Right atrium auricular region (tissue), 2 donors: Measurements from ENCODE around the gene KPNA4. TPM values are rescaled to one million over a fixed set of nuclear protein-coding genes. Genes with fewer than 3 reads are reported as not detected.

Experiments
- DNase-seq: peaks from one replicate; pipeline ENCODE4 v3.0.0-alpha.2; 2019; ENCODE audit warnings: low spot score
- H3K27ac ChIP-seq, 2 donors: fragments of 200-600 bp; sonication (generic); 1 replicate in 1 of 2; 2 replicates in 1 of 2; pipeline ENCODE4 v1.5.1; 2016 to 2019
- H3K27me3 ChIP-seq, 2 donors: fragments of 200-600 bp; sonication (generic); one replicate each; pipeline versions ENCODE4 v1.5.1 to v1.6.0; 2017 to 2019
- H3K36me3 ChIP-seq: fragments of 200-600 bp; sonication (generic); one replicate; pipeline ENCODE4 v1.5.1; 2016
- H3K4me1 ChIP-seq, 2 donors: fragments of 200-600 bp; sonication (generic); one replicate each; pipeline versions ENCODE4 v1.5.1 to v1.6.0; 2017 to 2019
- H3K4me3 ChIP-seq, 2 donors: fragments of 200-600 bp; sonication (generic); 1 replicate in 1 of 2; 2 replicates in 1 of 2; pipeline ENCODE4 v1.5.1; 2017 to 2019; ENCODE audit warnings: mild to moderate bottlenecking in 1 of 2, moderate library complexity in 1 of 2
- H3K9me3 ChIP-seq, 2 donors: fragments of 200-600 bp; sonication (generic); one replicate each; pipeline ENCODE4 v1.5.1; 2019
- CTCF ChIP-seq, 2 donors: fragments of 200-600 bp; sonication (generic); IDR thresholded peaks; one replicate each; pipeline ENCODE4 v1.5.1; 2019; ENCODE audit warnings: antibody characterized with exemption in 2 of 2
- total RNA-seq, 2 donors: library from RNA; depleted of rRNA; stranded (reverse); fragments of >200 nt; gene quantifications; one replicate each; pipeline ENCODE4 v1.1.0, GENCODE V29; 2016

Gene KPNA4, protein sequence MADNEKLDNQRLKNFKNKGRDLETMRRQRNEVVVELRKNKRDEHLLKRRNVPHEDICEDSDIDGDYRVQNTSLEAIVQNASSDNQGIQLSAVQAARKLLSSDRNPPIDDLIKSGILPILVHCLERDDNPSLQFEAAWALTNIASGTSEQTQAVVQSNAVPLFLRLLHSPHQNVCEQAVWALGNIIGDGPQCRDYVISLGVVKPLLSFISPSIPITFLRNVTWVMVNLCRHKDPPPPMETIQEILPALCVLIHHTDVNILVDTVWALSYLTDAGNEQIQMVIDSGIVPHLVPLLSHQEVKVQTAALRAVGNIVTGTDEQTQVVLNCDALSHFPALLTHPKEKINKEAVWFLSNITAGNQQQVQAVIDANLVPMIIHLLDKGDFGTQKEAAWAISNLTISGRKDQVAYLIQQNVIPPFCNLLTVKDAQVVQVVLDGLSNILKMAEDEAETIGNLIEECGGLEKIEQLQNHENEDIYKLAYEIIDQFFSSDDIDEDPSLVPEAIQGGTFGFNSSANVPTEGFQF
- 10 to 100 TPM; 36.1 to 44.4 TPM for total RNA-seq

GRCh38 chr3:160565442-160566403 is at the start of gene KPNA4:
Gene KPNA4, minus strand, starts transcription at chr3:160565571. Its CDS starts 289 bp downstream, at chr3:160565282.
- Histone ChIP-seq H3K27ac (peak within 1 kb of the TSS; percentile 98 to 99), H3K9me3 (no peaks in the 10 kb centered on the region), H3K27me3 (no peaks in the 10 kb centered on the region), H3K36me3 (no peaks in the 10 kb centered on the region), H3K4me1 (peaks cover 0 to 48% of the 10 kb centered on the region in 2 donors), H3K4me3 (peak within 1 kb of the TSS; percentile 93 to 97)
- DNase-seq, result peak; percentile 98
- TF ChIP-seq CTCF (IDR thresholded peaks at IDR 0.05), result no peak

- Histone ChIP-seq H3K4me3 (no peak overlapping the region), H3K36me3 (no peaks in the 10 kb centered on the region), H3K9me3 (no peaks in the 10 kb centered on the region), H3K27ac (no peak overlapping the region), H3K27me3 (no peaks in the 10 kb centered on the region), H3K4me1 (peaks cover 0 to 9% of the 10 kb centered on the region in 2 donors)
- TF ChIP-seq CTCF (IDR thresholded peaks at IDR 0.05), result no peak
- no peak for DNase-seq
Observed at GRCh38 chr3:160613661-160614060, 48.3 kb upstream of the KPNA4 start.

- DNase-seq, result no peak
- peaks cover 0 to 9% of the 10 kb centered on the region in 2 donors for H3K4me1 ChIP-seq
- H3K27me3 ChIP-seq, result no peaks in the 10 kb centered on the region
- H3K9me3 ChIP-seq, result no peaks in the 10 kb centered on the region
- H3K4me3 ChIP-seq, result no peak overlapping the region
- no peak for TF ChIP-seq CTCF (IDR thresholded peaks at IDR 0.05)
- no peak overlapping the region for H3K27ac ChIP-seq
- H3K36me3 ChIP-seq, result no peaks in the 10 kb centered on the region
Observed at GRCh38 chr3:160612386-160613075, 47.2 kb upstream of the KPNA4 start.

GRCh38 chr3:160611141-160611540 is 45.8 kb upstream of the KPNA4 start:
- Histone ChIP-seq H3K27ac (no peak overlapping the region), H3K27me3 (no peaks in the 10 kb centered on the region), H3K4me3 (no peak overlapping the region), H3K36me3 (no peaks in the 10 kb centered on the region), H3K4me1 (no peaks in the 10 kb centered on the region), H3K9me3 (no peaks in the 10 kb centered on the region)
- TF ChIP-seq CTCF (IDR thresholded peaks at IDR 0.05), result no peak
- no peak for DNase-seq

DNA sequence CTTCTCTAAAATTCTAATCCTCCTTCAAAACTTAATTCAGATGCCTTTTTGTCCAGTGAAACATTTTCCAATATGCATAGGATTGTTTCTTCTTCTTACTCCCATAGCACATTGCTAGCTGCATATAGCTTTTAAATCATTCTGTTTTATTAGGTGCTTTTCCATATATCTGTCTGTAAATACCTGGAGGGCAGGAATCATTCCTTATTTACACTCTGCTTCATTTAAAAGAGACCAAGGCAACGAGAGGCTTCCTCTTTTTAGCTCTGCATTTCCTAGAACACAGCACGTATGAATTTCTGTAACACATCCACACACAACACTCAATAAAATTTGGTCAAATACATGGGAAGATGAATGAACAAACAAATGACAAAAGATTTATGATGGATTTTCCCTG is 43.5 kb upstream of the KPNA4 start:
- Histone ChIP-seq H3K9me3 (no peaks in the 10 kb centered on the region), H3K27me3 (no peaks in the 10 kb centered on the region), H3K4me3 (no peak overlapping the region), H3K4me1 (no peaks in the 10 kb centered on the region), H3K36me3 (no peaks in the 10 kb centered on the region), H3K27ac (no peak overlapping the region)
- no peak for DNase-seq
- no peak for TF ChIP-seq CTCF (IDR thresholded peaks at IDR 0.05)
